Common myeloid progenitor, CD34-positive (primary cell): Measurements from ENCODE around the gene ULK3.

Experiments used
- CTCF ChIA-PET: fragments of 350-600 bp; sonication (Branson Sonifier 250); formaldehyde crosslinking; loops from one replicate; lab custom pipeline; 2021; ENCODE audit warnings: antibody characterized with exemption; lab: Charles Lee
- POLR2A ChIA-PET: fragments of 350-600 bp; sonication (Branson Sonifier 250); formaldehyde crosslinking; loops from one replicate; lab custom pipeline; 2021; ENCODE audit warnings: antibody characterized with exemption; lab: Charles Lee
- DNase-seq, 3 donors: peaks; one replicate each; pipeline versions ENCODE4 v3.0.0 to v3.0.0-alpha.2; 2013
- H3K27ac ChIP-seq, 2 experiments: 1 replicate in 1 of 2; 2 replicates in 1 of 2; pipeline ENCODE4 v1.7.0; 2013; ENCODE audit warnings: inconsistent platforms in 2 of 2, low read length in 2 of 2, mild to moderate bottlenecking in 2 of 2, low read depth in 1 of 2, moderate library complexity in 1 of 2; ENCODE audit not compliant: severe bottlenecking in 2 of 2, insufficient read depth in 1 of 2, poor library complexity in 1 of 2
- H3K27me3 ChIP-seq, 5 experiments: replicated peaks in 2 of 5; 1 replicate in 3 of 5; 2 replicates in 2 of 5; pipeline versions ENCODE4 v1.6.1 to v1.7.0; 2013; ENCODE audit warnings: low read length in 4 of 5, mild to moderate bottlenecking in 2 of 5, moderate library complexity in 2 of 5, inconsistent platforms in 1 of 5; ENCODE audit not compliant: insufficient read depth in 5 of 5, control insufficient read depth in 4 of 5
- H3K36me3 ChIP-seq, 4 experiments: 1 replicate in 2 of 4; 2 replicates in 2 of 4; pipeline versions ENCODE4 v1.6.1 to v1.7.0; 2013; ENCODE audit warnings: low read length in 3 of 4, control low read depth in 1 of 4, mild to moderate bottlenecking in 1 of 4; ENCODE audit not compliant: control insufficient read depth in 4 of 4, insufficient read depth in 4 of 4
- H3K4me1 ChIP-seq, 4 experiments: 1 replicate in 3 of 4; 2 replicates in 1 of 4; pipeline versions ENCODE4 v1.6.1 to v1.7.1; 2013; ENCODE audit warnings: low read length in 3 of 4, mild to moderate bottlenecking in 3 of 4, control low read depth in 1 of 4, inconsistent platforms in 1 of 4, moderate library complexity in 1 of 4; ENCODE audit not compliant: control insufficient read depth in 4 of 4, insufficient read depth in 4 of 4; ENCODE audit errors: control extremely low read depth in 1 of 4
- H3K4me3 ChIP-seq, 7 experiments: 1 replicate in 4 of 7; 2 replicates in 3 of 7; pipeline versions ENCODE4 v1.5.1 to v1.7.0; 2013; ENCODE audit warnings: mild to moderate bottlenecking in 7 of 7, low read length in 6 of 7, moderate library complexity in 6 of 7, inconsistent platforms in 2 of 7, low read depth in 2 of 7, control low read depth in 1 of 7; ENCODE audit not compliant: insufficient read depth in 4 of 7, control insufficient read depth in 1 of 7; ENCODE audit errors: extremely low read depth in 1 of 7
- H3K9me3 ChIP-seq, 5 experiments: 1 replicate in 4 of 5; 2 replicates in 1 of 5; pipeline versions ENCODE4 v1.6.1 to v1.7.1; 2013; ENCODE audit warnings: low read length in 4 of 5, mild to moderate bottlenecking in 2 of 5, inconsistent platforms in 1 of 5, low read depth in 1 of 5, moderate library complexity in 1 of 5; ENCODE audit not compliant: control insufficient read depth in 4 of 5, insufficient read depth in 2 of 5; ENCODE audit errors: control extremely low read depth in 1 of 5
- WGBS: methylation state at CpG from one replicate; pipeline ENCODE4 v1.1.5; 2013; ENCODE audit not compliant: insufficient coverage; 5-methylcytosine and 5-hydroxymethylcytosine counted together

Gene ULK3

DNA sequence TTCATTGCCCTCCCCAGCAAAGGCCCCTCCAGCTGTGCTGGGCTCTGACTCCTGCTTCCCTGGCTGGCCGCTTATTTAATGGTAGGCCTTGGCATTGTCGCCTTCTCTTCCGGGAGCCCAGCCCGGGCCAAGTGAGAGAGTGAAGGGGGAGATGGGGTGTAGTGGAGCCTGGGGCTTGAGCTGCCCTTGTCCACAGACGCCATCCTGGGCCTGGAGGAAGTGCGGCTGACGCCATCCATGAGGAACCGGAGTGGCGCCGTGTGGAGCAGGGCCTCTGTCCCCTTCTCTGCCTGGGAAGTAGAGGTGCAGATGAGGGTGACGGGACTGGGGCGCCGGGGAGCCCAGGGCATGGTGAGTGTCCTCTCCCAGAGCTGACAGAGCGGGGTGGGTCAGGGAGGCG lies 27.0 kb downstream of the ULK3 start:
- Histone ChIP-seq H3K4me1 (peaks cover 0 to 7% (median 4%) of the 10 kb centered on the region in 4 experiments), H3K27ac (no peak overlapping the region), H3K9me3 (no peaks in the 10 kb centered on the region), H3K36me3 (no peaks in the 10 kb centered on the region), H3K4me3 (no peak overlapping the region), H3K27me3 (no peaks in the 10 kb centered on the region)
- 92% methylated on average over 11 of the region's 15 CpGs for WGBS
- CTCF ChIA-PET, result interaction anchor here (0.7 to 2.2 kb wide), 3 partner anchors 9 to 17 kb away, joined by 3 to 6 read pairs (median 3); no protein-coding TSS in a partner anchor
- DNase-seq, result no peak
- POLR2A ChIA-PET, result no interaction called here

DNA sequence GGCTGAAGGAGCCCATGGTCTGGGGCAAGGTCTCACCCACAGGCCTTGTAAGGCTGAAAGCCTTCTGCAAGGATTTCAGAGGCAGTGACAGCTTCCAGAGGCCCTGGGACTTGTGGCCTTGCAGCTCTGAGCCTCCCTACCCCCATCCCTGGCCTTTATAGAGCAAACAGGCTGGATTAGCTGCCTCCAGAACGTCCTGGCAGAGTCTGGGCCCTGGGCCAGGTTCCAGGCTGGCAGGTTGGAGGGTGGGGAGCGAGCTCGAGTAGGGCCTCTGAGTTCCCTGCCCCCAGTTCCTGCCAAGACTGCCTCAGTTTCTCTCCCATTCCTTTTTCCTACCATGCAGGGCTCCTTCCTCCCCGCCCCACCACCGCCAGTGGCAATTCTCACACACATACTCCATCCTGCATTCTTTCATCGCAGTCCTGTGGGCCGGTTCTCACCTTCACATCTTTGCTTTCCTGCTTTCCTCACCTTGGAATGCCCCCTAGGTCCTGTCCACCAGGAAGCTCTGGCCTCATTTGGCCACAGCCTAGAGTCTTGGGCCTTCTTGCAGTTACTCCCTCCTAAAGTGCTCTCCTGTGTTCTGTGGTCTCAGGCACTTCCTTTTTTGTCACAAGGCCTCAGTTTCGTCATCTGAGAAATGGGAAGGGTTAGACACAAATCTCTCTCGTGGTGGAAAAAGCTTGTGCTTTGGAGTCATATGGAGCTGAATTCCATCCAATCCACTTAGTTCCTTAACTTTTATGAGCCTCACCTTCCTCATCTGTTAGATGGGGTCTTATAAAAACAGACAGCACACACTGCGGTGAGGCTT lies 27.6 kb downstream of the ULK3 start:
- Histone ChIP-seq H3K27me3 (no peaks in the 10 kb centered on the region), H3K4me1 (peaks cover 0 to 7% (median 4%) of the 10 kb centered on the region in 4 experiments), H3K27ac (no peak overlapping the region), H3K4me3 (no peak overlapping the region), H3K9me3 (no peaks in the 10 kb centered on the region), H3K36me3 (no peaks in the 10 kb centered on the region)
- ChIA-PET POLR2A (no interaction called here), CTCF (interaction anchor here (0.7 to 2.2 kb wide), 4 partner anchors 10 to 87 kb away, joined by 3 to 6 read pairs (median 4); no protein-coding TSS in a partner anchor)
- 86% methylated on average over 8 of the region's 10 CpGs for WGBS
- no peak for DNase-seq

DNA sequence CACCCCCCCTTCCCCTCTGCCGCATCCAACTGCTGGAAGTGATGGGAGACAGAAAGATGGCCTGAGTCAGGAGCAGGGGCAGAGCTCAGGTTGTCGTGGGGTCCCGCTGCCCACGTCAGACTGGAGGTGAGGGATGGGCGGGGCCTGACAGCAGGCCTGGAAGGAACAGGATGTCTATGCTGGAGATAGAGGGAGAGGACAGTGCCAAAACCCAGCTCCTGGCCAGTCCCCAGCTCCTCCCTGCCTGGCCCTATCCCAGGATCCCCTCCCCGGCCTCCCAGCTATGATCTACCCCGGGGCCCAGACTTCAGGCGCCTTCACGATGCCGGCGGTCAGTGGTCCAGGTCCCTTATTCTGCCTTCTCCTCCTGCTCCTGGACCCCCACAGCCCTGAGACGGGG lies 30.4 kb downstream of the ULK3 start, which contains the start of gene LMAN1L:
Gene LMAN1L, plus strand, starts transcription at position 303 of the 400 bp plus-strand sequence. Its CDS starts 20 bp downstream, at position 323.
- POLR2A ChIA-PET, result interaction anchor here (0.6 kb wide), 1 partner anchor 114 kb away, joined by 3 read pairs; no protein-coding TSS in a partner anchor
- H3K27ac ChIP-seq, result no peak within 1 kb of the TSS
- H3K4me1 ChIP-seq, result no peaks in the 10 kb centered on the region
- no peaks in the 10 kb centered on the region for H3K36me3 ChIP-seq
- DNase-seq, result no peak
- no peaks in the 10 kb centered on the region for H3K9me3 ChIP-seq
- no peak within 1 kb of the TSS for H3K4me3 ChIP-seq
- CTCF ChIA-PET, result no interaction called here
- no peaks in the 10 kb centered on the region for H3K27me3 ChIP-seq
- WGBS, result 89% methylated on average over 11 of the region's 12 CpGs

DNA sequence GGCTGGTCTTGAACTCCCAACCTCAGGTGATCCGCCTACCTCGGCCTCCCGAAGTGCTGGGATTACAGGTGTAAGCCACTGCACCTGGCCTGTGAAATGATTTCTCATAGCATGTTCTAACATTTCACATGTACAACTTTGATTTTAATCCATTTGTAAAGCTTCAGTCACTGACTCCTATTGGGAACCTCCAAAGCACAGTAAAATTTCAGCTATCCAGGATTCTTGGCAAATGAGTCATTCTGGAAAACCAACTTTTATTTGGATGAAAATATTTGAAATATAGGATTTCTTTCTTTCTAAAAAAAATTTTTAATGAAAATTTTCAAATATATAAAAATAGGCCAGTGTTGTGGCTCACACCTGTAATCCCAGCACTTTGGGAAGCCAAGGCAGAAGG lies 33.0 kb downstream of the ULK3 start:
- no peak overlapping the region for H3K4me3 ChIP-seq
- no peaks in the 10 kb centered on the region for H3K9me3 ChIP-seq
- WGBS, result 97% methylated on average over 3 of the region's 3 CpGs
- H3K4me1 ChIP-seq, result no peaks in the 10 kb centered on the region
- DNase-seq, result no peak
- no peaks in the 10 kb centered on the region for H3K27me3 ChIP-seq
- ChIA-PET POLR2A (no interaction called here), CTCF (interaction anchor here (1.5 kb wide), 2 partner anchors 16 to 22 kb away, joined by 3 to 6 read pairs; no protein-coding TSS in a partner anchor)
- H3K27ac ChIP-seq, result no peak overlapping the region
- peaks cover 0 to 1% (median under 1%) of the 10 kb centered on the region in 4 experiments for H3K36me3 ChIP-seq

DNA sequence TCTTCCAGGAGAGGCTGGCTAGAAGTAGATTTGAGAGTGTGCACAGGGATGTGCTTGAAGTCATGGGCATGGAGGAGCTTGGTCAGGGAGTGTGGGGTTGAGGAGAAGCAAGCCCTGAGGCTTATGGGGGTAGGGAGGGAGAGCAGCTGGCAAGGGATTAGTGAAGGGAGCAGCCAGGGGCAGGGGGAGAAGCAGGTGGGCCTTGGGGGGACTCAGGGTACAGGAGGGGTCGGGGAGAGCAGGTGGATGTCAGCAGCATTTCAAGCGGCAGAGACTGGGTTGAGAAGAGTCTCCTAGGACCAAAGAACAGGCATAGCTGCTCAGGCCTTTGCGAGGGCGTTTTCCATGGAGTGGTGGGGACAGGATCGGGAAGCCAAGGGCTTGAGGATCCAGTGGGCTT lies 33.7 kb downstream of the ULK3 start:
- Histone ChIP-seq H3K4me3 (no peak overlapping the region), H3K36me3 (peaks cover 0 to 8% (median 4%) of the 10 kb centered on the region in 4 experiments), H3K9me3 (no peaks in the 10 kb centered on the region), H3K4me1 (no peaks in the 10 kb centered on the region), H3K27me3 (no peaks in the 10 kb centered on the region), H3K27ac (no peak overlapping the region)
- ChIA-PET POLR2A (no interaction called here), CTCF (interaction anchor here (0.8 to 1.5 kb wide), 3 partner anchors 21 to 145 kb away, joined by 3 to 4 read pairs (median 4); no protein-coding TSS in a partner anchor)
- DNase-seq, result no peak
- WGBS, result 91% methylated on average over 4 of the region's 5 CpGs

DNA sequence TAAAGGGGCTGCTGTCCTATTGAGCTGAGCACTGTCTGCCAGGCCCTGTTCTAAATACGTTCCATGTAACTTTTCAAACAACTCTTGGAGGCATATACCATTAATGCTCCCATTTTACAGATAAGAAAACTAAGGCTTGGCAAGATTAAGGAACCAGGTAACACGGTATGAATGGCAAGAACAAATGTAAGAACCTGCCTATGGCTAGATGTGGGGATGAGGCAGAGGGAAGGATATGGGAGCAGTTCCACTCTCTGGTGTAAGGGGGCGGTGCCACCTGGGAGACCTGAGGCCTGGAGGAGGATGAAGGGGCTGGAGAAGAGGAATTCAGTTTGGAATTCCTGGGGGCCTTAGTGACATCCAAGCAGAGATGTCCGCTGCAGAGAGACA lies 34.1 kb downstream of the ULK3 start:
- ChIA-PET POLR2A (no interaction called here), CTCF (interaction anchor here (0.6 to 2.3 kb wide), 8 partner anchors 12 to 146 kb away, joined by 3 to 9 read pairs (median 4); no protein-coding TSS in a partner anchor)
- 88% methylated on average over 2 of the region's 4 CpGs for WGBS

More for the DNA sequence above, 34.1 kb downstream of the ULK3 start:
- Histone ChIP-seq H3K27ac (no peak overlapping the region), H3K36me3 (peaks cover 0 to 12% (median 6%) of the 10 kb centered on the region in 4 experiments), H3K4me3 (no peak overlapping the region), H3K4me1 (no peaks in the 10 kb centered on the region), H3K9me3 (no peaks in the 10 kb centered on the region), H3K27me3 (no peaks in the 10 kb centered on the region)
- DNase-seq, result no peak
